ENCODE measurements around the gene SEMA4D.

GRCh38 chr9:89397471-89397870 lies 100.4 kb downstream of the SEMA4D start:
- TF ChIP-seq CTCF (IDR thresholded peaks at IDR 0.05; ENCODE audit: low read length), result no peak
- TF ChIP-seq EZH2 (IDR thresholded peaks at IDR 0.05; ENCODE audit: borderline replicate concordance, low read length), result no peak

All from OCI-LY1 (cell line).